K562 (cell line): ENCODE measurements around the gene PLA1A. TPM values are rescaled to one million over a fixed set of nuclear protein-coding genes. Genes with fewer than 3 reads are reported as not detected.
A peak's percentile ranks its signal among the peaks of the same experiment; 100 is the strongest.

Source experiments
- BACH1 ChIP-seq: fragments of 200-800 bp; sonication (Bioruptor generic); IDR thresholded peaks from 2 replicates; pipeline ENCODE4 v1.6.1; 2016; ENCODE audit warnings: missing genetic modification characterization, missing compliant biosample characterization
- BCOR ChIP-seq: fragments of 450-650 bp; IDR thresholded peaks from 2 replicates; pipeline ENCODE4 v1.6.1; 2016
- CBFA2T3 ChIP-seq: fragments of 450-650 bp; IDR thresholded peaks from 2 replicates; pipeline ENCODE4 v1.6.1; 2017
- CBX5 ChIP-seq: IDR thresholded peaks from 2 replicates; pipeline ENCODE4 v1.6.1; 2014; ENCODE audit warnings: low read depth, borderline replicate concordance
- FOXJ2 ChIP-seq: fragments of 200-800 bp; sonication (Bioruptor generic); IDR thresholded peaks from 2 replicates; pipeline ENCODE4 v1.6.1; 2016; ENCODE audit warnings: missing genetic modification characterization, missing compliant biosample characterization
- HDGF ChIP-seq: fragments of 450-650 bp; IDR thresholded peaks from 2 replicates; pipeline ENCODE4 v1.6.1; 2016
- KDM2B ChIP-seq: fragments of 250-450 bp; sonication (Bioruptor Pico); IDR thresholded peaks from 2 replicates; pipeline ENCODE4 v1.8.0; 2021; ENCODE audit warnings: mild to moderate bottlenecking, moderate library complexity
- LCOR ChIP-seq: sonication (generic); formaldehyde crosslinking; IDR thresholded peaks from 2 replicates; pipeline ENCODE4 v1.8.0; 2022; ENCODE audit warnings: mild to moderate bottlenecking, missing genetic modification reagents
- MCM5 ChIP-seq: fragments of 450-650 bp; IDR thresholded peaks from 2 replicates; pipeline ENCODE4 v1.6.1; 2016; ENCODE audit warnings: low read depth
- SMAD3 ChIP-seq: fragments of 450-650 bp; formaldehyde crosslinking; conservative IDR thresholded peaks from 2 replicates; pipeline ENCODE4 v1.4.0; 2020; ENCODE audit warnings: mild to moderate bottlenecking
- ZBED1 ChIP-seq: IDR thresholded peaks from 2 replicates; pipeline ENCODE4 v1.6.1; 2014
- polyA plus RNA-seq, 8 experiments: library from polyadenylated mRNA; depleted of rRNA in 4 of 8; stranded (reverse) in 5 of 8; unstranded in 3 of 8; fragments of >200 nt; fragmentation: Nextera tagmentation in 2 of 8; fragmentation: Illumina TruSeq in 1 of 8; extraction: Ambion mirVana in 2 of 8; extraction: Trizol in 1 of 8; gene quantifications; 2 replicates each; pipeline versions ENCODE4 v1.2.1 to v1.2.3, GENCODE V29; 2011 to 2014; ENCODE audit warnings: inconsistent platforms in 1 of 8, missing spikeins in 1 of 8
- total RNA-seq, 7 experiments: library from RNA; depleted of rRNA in 6 of 7; stranded (reverse); fragments of >200 nt in 6 of 7; fragmentation: Illumina TruSeq in 2 of 7; extraction: Trizol in 2 of 7; gene quantifications; 2 replicates each; pipeline versions ENCODE4 v1.2.1 to v1.2.3, GENCODE V29; 2011 to 2021; ENCODE audit warnings: low replicate concordance in 1 of 7
- TF ChIP-seq, protein P1 (sequence below), 2 experiments: fragments of 450-650 bp; formaldehyde crosslinking in 1 of 2; IDR thresholded peaks; 2 replicates each; pipeline versions ENCODE4 v1.4.0 to v1.6.1; 2014 to 2020; ENCODE audit warnings: mild to moderate bottlenecking in 2 of 2, borderline replicate concordance in 1 of 2, low read depth in 1 of 2
- TF ChIP-seq, protein P2 (sequence below): sonication (generic); IDR thresholded peaks from 2 replicates; pipeline ENCODE4 v1.6.1; 2016
- TF ChIP-seq, protein P3 (sequence below): fragments of 450-650 bp; IDR thresholded peaks from 2 replicates; pipeline ENCODE4 v1.6.1; 2016

The PLA1A gene
- total and polyA plus RNA-seq, 9 of the 15 experiments (the other 6 are each of a cell fraction or from before 2014, with no cell fraction given) = not detected

DNA sequence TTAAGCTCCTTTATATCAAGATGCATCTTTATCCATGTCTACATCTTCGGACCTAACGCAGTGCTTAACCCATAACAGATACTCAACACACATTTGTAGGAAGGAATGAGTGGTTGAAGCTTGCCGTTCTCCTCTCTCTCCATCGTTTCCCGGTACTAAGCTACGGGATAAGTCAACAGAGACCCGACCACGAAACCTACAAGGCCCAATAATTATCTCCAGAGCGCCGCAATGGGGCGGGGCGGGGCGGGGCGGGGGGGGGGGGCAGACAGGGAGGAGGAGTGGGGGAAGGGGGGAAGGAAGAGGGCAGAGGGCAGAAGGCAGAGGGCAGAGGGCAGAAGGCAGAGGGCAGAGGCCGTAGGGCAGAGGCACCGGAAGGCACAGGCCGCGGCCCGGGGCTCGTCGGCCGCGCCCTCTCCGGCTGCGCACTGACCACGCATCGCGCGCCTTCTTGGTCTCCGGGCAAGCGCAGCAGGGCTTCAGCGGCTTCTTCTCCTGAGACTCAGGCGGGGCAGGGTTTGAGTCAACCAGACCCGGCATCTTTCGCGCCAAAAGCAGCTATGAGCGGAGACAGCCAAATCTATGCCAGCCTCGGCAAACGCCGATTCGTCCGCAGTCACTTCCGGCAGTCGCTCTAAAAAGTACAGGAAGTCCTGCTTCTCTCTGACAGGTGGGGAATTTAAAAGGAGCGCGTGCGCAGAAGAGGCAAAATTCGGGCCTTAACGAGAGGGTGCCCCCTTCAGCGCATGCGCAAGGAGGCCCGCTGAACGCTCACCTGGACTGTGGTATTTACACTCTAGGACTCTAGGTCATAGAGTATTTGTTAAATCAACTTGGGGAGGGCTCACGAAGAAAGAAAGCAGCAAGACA is 79.3 kb downstream of the PLA1A start, which contains the start of gene COX17 (continued):
- TF ChIP-seq, protein P1, sequence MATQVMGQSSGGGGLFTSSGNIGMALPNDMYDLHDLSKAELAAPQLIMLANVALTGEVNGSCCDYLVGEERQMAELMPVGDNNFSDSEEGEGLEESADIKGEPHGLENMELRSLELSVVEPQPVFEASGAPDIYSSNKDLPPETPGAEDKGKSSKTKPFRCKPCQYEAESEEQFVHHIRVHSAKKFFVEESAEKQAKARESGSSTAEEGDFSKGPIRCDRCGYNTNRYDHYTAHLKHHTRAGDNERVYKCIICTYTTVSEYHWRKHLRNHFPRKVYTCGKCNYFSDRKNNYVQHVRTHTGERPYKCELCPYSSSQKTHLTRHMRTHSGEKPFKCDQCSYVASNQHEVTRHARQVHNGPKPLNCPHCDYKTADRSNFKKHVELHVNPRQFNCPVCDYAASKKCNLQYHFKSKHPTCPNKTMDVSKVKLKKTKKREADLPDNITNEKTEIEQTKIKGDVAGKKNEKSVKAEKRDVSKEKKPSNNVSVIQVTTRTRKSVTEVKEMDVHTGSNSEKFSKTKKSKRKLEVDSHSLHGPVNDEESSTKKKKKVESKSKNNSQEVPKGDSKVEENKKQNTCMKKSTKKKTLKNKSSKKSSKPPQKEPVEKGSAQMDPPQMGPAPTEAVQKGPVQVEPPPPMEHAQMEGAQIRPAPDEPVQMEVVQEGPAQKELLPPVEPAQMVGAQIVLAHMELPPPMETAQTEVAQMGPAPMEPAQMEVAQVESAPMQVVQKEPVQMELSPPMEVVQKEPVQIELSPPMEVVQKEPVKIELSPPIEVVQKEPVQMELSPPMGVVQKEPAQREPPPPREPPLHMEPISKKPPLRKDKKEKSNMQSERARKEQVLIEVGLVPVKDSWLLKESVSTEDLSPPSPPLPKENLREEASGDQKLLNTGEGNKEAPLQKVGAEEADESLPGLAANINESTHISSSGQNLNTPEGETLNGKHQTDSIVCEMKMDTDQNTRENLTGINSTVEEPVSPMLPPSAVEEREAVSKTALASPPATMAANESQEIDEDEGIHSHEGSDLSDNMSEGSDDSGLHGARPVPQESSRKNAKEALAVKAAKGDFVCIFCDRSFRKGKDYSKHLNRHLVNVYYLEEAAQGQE (IDR thresholded peaks at IDR 0.05; ENCODE audit: borderline replicate concordance) = no peak
- TF ChIP-seq, protein P1 (CRISPR knock-in tag; IDR thresholded peaks at IDR 0.05; ENCODE audit: low read depth) = peak; percentile 42; the same call in 1 of the 2 replicates
- TF ChIP-seq ZBED1 (no peak), LCOR (CRISPR knock-in tag) (peak; percentile 83; the same call in 1 of the 2 replicates), FOXJ2 (peak; percentile 56; the same call in 1 of the 2 replicates), MCM5 (no peak), CBX5 (no peak), BCOR (no peak), SMAD3 (0 out of 2 replicates have a peak, but pooled peaks have one; percentile 13), HDGF (no peak), BACH1 (tag) (no peak), CBFA2T3 (no peak), KDM2B (CRISPR knock-in tag) (no peak)
- TF ChIP-seq, protein P2, sequence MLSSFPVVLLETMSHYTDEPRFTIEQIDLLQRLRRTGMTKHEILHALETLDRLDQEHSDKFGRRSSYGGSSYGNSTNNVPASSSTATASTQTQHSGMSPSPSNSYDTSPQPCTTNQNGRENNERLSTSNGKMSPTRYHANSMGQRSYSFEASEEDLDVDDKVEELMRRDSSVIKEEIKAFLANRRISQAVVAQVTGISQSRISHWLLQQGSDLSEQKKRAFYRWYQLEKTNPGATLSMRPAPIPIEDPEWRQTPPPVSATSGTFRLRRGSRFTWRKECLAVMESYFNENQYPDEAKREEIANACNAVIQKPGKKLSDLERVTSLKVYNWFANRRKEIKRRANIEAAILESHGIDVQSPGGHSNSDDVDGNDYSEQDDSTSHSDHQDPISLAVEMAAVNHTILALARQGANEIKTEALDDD = no peak
- TF ChIP-seq, protein P3, sequence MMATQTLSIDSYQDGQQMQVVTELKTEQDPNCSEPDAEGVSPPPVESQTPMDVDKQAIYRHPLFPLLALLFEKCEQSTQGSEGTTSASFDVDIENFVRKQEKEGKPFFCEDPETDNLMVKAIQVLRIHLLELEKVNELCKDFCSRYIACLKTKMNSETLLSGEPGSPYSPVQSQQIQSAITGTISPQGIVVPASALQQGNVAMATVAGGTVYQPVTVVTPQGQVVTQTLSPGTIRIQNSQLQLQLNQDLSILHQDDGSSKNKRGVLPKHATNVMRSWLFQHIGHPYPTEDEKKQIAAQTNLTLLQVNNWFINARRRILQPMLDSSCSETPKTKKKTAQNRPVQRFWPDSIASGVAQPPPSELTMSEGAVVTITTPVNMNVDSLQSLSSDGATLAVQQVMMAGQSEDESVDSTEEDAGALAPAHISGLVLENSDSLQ = peak; percentile 84
